HL-60/S4 treated with retinoic acid at 250 ng/mL for 4 days and 3 days (cell line): ENCODE measurements around the gene CHCHD3.

ENCODE experiments used
- in situ Hi-C: fragments of 300-500 bp; cut with MboI; formaldehyde crosslinking; loops from 2 replicates; pipeline ENCODE4 v1.7.0; 2022; ENCODE audit warnings: low sequenced_read_pairs

CHCHD3 gene

DNA sequence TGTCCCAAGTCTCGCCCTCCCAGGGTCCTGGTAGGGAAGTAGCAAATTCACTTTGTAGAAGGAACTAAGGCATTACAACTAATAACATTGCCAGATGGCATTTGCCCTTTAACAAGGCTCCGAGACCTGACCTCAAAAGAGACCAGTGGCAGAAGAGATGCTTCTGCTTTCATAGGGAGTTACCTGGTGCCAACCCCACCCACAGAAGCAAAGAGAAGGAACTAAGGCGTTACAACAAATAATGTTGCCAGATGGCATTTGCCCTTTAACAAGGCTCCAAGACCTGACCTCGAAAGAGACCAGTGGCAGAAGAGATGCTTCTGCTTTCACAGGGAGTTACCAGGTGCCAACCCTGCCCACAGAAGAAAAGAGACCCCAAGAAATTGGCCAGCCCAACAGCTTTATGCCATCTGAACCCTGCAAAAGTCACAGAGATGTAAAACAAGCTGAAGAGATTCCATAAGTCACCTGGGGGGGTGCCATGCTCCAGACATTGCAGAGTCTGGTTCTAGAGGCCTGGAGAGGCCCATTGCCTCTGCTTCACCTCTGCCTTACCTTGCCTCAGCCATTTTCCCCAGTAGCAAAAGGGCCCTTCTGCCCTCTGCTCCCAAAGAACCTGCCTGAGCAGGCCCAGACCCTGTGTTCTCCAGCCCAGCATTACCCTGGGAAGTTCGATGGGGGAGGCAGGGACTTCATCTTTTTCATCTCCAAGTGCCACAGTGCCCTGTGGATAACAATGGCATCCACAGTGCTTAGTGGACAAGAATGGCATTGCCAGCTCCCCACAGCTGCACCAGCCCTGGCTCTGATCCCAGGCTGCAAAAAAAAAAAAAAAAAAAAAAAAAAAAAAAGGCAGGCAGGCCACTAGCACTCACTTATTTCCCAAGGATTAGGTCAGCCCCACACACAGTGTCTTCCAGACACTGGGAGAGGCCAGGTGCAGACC lies 326.1 kb downstream of the CHCHD3 start:
- in situ Hi-C loops, result no loop called here

DNA sequence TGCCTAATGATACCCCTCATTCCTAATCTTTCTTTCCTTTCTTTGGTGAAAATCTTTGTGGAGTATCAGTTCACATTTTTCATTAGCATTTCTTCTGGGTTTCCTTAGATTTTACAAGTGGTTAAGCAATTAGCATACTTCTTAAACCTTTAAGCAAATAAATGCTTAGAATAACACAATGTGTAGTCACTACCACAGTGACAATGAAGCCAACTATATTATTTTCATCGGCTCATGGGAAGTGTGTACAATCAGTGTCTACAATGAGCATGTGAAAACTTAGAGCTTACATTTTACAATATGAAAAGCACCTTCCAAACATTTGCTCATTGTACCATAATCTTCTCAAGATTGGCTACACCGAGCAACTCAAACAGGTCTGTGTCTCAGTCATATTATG lies 329.5 kb downstream of the CHCHD3 start:
- in situ Hi-C loops, result no loop called here

DNA sequence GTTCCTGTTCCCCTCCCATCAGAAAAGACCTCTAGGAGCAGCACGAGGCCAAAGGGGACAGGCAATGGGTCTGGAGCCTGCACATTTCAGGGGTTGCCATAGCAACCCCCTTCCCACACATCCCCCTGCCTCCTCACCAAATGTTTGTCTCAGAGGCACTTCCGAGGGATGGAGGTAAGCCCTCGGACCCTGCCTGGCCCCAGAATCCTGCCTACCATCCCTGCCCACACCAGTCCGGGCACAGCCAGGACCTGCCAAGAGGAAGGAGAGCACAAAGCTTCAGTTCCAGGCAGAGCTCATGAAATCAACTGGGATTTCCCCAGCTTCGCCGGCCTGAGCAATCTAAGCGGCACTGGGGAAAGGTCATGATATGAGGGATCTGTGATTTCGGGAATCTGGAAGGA lies 330.6 kb downstream of the CHCHD3 start:
- in situ Hi-C loops, result no loop called here

DNA sequence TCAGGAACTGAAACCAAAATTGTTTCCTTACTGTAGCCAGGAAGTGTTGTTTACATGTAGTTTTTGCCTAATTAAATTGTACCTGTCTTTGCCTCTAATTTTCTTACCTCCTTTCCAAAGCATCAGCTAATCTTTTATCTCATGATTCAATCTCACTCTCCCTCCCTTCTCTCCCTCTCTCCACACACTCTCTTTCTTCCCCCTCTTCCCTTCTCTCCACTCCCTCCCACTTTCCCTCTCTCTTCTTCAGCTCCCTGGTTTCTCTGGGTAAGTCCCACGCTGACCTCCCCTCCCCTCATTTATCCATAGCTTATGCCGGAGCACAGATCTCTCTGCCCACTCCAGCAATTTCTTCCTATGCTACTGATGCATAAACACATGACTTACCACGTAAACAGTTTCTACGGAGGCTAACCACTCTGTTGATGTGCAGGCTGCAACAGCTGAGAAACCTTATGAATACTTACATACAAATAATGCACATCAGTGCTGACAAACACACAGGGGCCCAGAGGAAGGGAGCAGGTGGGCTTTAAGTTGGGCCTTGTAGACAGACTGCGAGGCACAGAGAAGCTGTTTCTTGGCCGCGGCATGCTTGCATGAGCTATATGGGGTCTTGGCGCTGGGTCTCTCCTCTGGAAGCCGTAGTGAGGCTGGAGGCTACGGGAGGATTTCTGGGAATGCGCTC lies 331.2 kb downstream of the CHCHD3 start:
- in situ Hi-C loops, result no loop called here

DNA sequence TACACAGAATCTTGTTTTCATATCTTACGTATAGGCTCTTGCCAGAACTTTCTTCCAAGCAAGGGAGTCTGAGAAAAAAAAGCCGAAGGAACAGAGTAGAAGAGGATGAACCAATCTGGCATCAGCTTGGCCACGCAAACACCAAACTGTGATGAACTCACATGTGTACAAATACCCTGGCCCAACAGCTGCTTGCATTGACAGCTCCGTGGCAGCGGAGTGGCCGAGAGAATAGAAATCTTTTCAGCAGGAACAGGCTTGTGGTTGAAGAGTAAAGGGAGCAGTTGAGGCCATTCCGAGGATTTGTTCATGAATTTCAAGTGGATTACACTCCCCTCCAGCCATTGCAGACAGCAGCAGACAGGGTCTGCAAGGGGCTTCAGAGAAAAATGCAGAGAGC lies 331.8 kb downstream of the CHCHD3 start:
- in situ Hi-C loops, result no loop called here

DNA sequence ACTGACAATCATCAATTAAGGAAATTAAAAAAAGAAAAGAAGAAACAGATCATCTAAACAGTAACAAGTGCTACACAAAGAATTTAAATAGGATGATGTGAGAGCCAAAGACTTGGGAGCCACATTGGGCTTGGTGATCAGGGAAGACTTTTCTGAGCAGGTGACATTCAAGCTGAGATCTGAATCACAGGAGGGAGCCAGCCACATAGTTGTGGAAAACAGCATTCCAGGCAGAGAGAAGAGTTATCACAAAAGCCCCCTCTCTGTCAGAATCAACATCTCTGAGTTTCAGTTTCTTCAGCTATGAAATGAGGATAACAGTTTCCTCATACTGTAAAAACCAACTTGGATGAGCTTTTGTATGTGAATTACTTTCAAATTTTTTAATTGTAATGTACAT lies 336.4 kb downstream of the CHCHD3 start:
- in situ Hi-C loops, result no loop called here

DNA sequence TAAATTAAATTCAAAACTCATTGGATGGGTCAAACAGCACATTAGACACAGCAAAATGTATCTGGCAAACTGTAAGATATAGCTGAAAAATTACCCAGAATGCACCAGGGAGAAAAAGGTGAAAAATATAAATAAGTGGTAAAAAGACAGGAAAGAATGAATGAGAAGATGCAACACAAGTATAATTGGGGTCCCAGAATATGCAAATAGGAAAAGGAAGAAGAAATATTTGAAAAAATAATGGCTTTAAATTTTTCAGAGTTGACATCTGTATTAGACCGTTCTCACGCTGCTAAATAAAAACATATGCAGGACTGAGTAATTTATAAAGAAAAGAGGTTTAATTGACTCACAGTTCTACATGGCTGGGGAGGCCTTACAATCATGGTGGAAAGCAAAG lies 337.9 kb downstream of the CHCHD3 start:
- in situ Hi-C loops, result no loop called here

DNA sequence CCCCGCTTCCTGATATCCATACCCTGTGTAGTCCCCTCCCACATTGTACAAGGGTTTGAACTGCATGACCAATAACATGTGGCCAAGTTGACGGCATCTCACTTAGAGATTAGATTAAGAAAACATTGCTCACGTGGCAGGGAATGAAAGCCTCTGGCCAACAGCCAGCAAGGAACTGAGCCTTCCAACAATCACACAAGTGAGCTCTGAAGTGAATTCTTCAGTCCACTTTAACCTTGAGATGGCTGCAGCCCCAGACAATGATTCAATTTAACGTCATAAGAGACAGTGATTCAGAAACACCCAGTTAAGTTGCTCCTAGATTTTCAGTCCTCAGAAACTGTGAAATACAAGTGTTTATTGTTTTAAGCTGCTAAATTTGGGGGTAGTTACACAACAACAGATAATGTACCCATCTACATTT lies 339.7 kb downstream of the CHCHD3 start:
- in situ Hi-C loops, result no loop called here

DNA sequence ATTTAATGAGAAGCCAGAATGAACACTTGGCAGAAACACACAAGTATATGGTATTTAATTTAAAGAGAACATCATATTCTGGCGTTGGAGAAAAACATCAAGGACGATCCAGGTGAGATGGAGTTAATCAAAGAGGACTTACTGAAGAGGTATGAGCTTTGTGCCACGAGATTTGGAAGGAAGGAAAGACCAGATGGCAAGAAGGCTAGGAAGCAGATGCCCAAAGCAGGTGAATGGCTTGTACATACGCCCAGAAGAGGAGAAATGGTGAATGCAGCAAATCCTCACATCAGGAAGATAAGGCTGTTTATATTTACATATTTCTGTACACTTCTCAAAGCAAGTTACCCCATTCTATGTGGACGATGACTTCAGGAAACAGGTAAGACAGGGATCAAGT lies 341.7 kb downstream of the CHCHD3 start:
- in situ Hi-C loops, result no loop called here

DNA sequence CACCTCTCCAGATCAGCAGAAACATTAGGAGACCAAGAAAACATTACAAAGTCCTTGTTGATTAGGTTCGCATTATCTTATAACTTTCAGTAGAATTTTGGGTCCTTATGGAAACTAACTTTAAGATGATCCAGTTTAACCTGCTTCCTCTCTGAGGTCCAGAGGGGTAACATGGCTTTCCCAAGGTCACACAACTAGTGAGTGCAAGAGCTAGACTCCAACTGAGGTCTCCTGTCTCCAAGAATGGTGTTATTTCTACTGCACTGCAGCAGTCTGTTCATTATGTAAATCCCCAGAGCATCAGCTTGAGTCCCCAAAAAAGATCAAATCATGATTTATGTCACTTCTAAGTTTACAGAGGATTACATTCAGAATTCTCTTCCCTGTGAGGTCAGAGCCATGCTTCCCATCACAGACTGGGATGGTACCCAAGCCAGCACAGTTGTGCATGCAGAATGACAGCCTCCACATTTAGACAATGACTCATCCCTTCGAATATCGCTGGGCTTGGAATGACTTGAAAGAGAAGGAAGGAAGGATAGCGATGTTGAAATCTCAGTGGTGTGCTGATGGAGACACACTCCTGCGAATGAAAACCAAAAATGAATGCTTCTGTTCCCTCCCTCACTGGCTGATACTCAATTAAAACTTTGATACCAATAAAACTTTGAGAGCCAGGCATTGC lies 342.5 kb downstream of the CHCHD3 start:
- in situ Hi-C loops, result no loop called here

DNA sequence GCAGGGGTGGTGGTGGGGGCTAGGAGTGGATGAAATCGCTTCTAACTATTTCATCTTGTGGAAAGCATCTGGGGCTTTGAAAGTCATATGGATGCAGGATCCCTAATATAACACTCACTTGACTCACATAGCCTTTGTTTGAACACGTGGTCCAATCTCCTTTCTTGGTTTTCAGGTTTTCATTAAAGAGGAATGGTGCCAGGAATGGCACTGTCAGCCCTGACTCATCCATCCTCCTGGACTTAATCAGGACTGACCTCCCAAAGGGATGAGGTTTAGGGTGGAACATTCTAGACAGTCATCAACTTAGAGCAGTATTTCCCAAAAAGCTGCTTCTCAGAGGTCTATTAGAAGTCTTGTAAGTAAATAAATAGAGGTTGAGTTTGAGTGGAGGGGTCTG lies 343.6 kb downstream of the CHCHD3 start:
- in situ Hi-C loops, result no loop called here

DNA sequence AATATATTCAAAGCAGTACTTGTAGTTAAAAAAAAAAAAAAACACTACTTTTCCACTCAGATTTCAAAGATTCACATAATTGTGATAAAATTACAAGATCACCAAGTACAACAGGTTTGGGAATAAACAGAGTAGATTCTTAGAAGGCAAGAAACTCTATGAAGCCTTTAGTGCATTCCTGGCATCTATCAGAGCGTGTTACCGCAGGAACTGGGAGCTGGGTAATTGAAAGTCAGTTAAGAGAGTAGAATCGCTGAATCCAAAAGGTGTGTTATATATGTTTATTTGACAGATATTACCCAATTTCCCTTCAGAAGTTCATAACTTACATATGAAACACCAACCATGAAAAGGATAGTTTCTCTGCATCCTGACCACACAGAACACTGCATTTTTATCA lies 346.4 kb downstream of the CHCHD3 start:
- in situ Hi-C loops, result no loop called here
